ENCODE results near the gene USP47.

GRCh38 chr11:11942668-11943067, 100.9 kb downstream of the USP47 start:
- TF ChIP-seq CTCF (IDR thresholded peaks at IDR 0.05) (no peak), POLR2AphosphoS5 (IDR thresholded peaks at IDR 0.05; ENCODE audit: low read depth, low read length) (no peak), SIN3A (IDR thresholded peaks at IDR 0.05; ENCODE audit: borderline replicate concordance, insufficient read depth, low read depth, low read length) (no peak), TCF7L2 (IDR thresholded peaks at IDR 0.05; ENCODE audit: low read depth, low read length) (no peak)

Data from Panc1 (cell line).